Gastroesophageal sphincter (tissue), 4 donors: ENCODE results near the gene ZFP69B. TPM values are rescaled to one million over a fixed set of nuclear protein-coding genes. Genes with fewer than 3 reads are reported as not detected.

Source experiments
- ATAC-seq: fragments of 150-250 bp; one replicate; pipeline ENCODE4 v1.9.1; 2016; ENCODE audit warnings: mild to moderate bottlenecking, moderate library complexity
- H3K27ac ChIP-seq, 4 donors: fragments of 200-600 bp; sonication (generic) in 3 of 4; 1 replicate in 3 of 4; 2 replicates in 1 of 4; pipeline ENCODE4 v1.5.1; 2016 to 2019
- H3K27me3 ChIP-seq: fragments of 200-600 bp; sonication (generic); one replicate; pipeline ENCODE4 v1.5.1; 2019
- H3K36me3 ChIP-seq, 2 donors: fragments of 200-600 bp; sonication (generic); one replicate each; pipeline ENCODE4 v1.5.1; 2019; ENCODE audit warnings: control low read depth in 1 of 2
- H3K4me1 ChIP-seq, 3 donors: fragments of 200-600 bp; sonication (generic); 1 replicate in 2 of 3; 2 replicates in 1 of 3; pipeline ENCODE4 v1.5.1; 2016 to 2019; ENCODE audit warnings: control low read depth in 2 of 3
- H3K4me3 ChIP-seq, 2 donors: fragments of 200-600 bp; sonication (generic); one replicate each; pipeline ENCODE4 v1.5.1; 2019; ENCODE audit warnings: mild to moderate bottlenecking in 1 of 2, moderate library complexity in 1 of 2
- H3K9me3 ChIP-seq, 3 donors: fragments of 200-600 bp; sonication (generic); one replicate each; pipeline ENCODE4 v1.5.1; 2017 to 2019; ENCODE audit warnings: control low read depth in 2 of 3
- CTCF ChIP-seq, 4 experiments: fragments of 200-600 bp in 2 of 4; fragments of 450-650 bp in 2 of 4; sonication (generic) in 1 of 4; IDR thresholded peaks; one replicate each; pipeline ENCODE4 v1.5.1; 2017 to 2019; ENCODE audit warnings: antibody characterized with exemption in 4 of 4, mild to moderate bottlenecking in 2 of 4, moderate library complexity in 2 of 4
- EP300 ChIP-seq: sonication (generic); formaldehyde crosslinking; IDR thresholded peaks from one replicate; pipeline ENCODE4 v1.6.1; 2017; ENCODE audit warnings: antibody characterized with exemption, mild to moderate bottlenecking
- POLR2A ChIP-seq, 2 donors: fragments of 450-650 bp; IDR thresholded peaks; one replicate each; pipeline ENCODE4 v1.6.1; 2017; ENCODE audit warnings: antibody characterized with exemption in 2 of 2, mild to moderate bottlenecking in 2 of 2, moderate library complexity in 1 of 2
- POLR2AphosphoS5 ChIP-seq: sonication (generic); formaldehyde crosslinking; IDR thresholded peaks from one replicate; pipeline ENCODE4 v1.6.1; 2017; ENCODE audit warnings: antibody characterized with exemption
- WGBS, 2 donors: methylation state at CpG; one replicate each; pipeline ENCODE4 v1.1.5; 2018; ENCODE audit warnings: low coverage in 1 of 2; 5-methylcytosine and 5-hydroxymethylcytosine counted together
- total RNA-seq, 4 donors: library from RNA; depleted of rRNA; stranded (reverse); fragments of >200 nt; gene quantifications; one replicate each; pipeline ENCODE4 v1.1.0, GENCODE V29; 2016

ZFP69B gene
- total RNA-seq, 4 donors from 2014 or later, result 0.54 to 1.4 (median 1.2) TPM; not detected in 1

GRCh38 chr1:40469327-40469726 is 19.1 kb downstream of the ZFP69B start:
- Histone ChIP-seq H3K4me3 (no peak overlapping the region), H3K27ac (no peak overlapping the region), H3K36me3 (peaks cover 0 to 4% of the 10 kb centered on the region in 2 donors), H3K27me3 (no peaks in the 10 kb centered on the region), H3K4me1 (no peaks in the 10 kb centered on the region), H3K9me3 (peaks cover 0 to 89% (median 2%) of the 10 kb centered on the region in 3 donors)
- TF ChIP-seq CTCF (IDR thresholded peaks at IDR 0.05), result no peak
- TF ChIP-seq POLR2A (IDR thresholded peaks at IDR 0.05), result no peak
- TF ChIP-seq POLR2AphosphoS5, result no peak
- 94% methylated on average over 2 of the region's 2 CpGs for WGBS, 2 donors
- no peak for ATAC-seq

GRCh38 chr1:40475268-40475667 is 25.0 kb downstream of the ZFP69B start:
- Histone ChIP-seq H3K4me1 (peaks cover 0 to 16% (median 0%) of the 10 kb centered on the region in 3 donors), H3K27ac (no peak overlapping the region), H3K36me3 (no peaks in the 10 kb centered on the region), H3K9me3 (peaks cover 0 to 48% (median 0%) of the 10 kb centered on the region in 3 donors), H3K27me3 (no peaks in the 10 kb centered on the region), H3K4me3 (no peak overlapping the region)
- 96 to 100% methylated on average over 2 of the region's 2 CpGs for WGBS, 2 donors
- no peak for ATAC-seq
- no peak for TF ChIP-seq EP300
- no peak for TF ChIP-seq CTCF (IDR thresholded peaks at IDR 0.05)

- peak; percentile 90 for ATAC-seq
- peak in 2 of 4 experiments; percentile 13 to 37 for TF ChIP-seq CTCF (IDR thresholded peaks at IDR 0.05)
- no peak for TF ChIP-seq POLR2AphosphoS5
- peak; percentile 49 to 54 for TF ChIP-seq POLR2A (IDR thresholded peaks at IDR 0.05)
- WGBS, 2 donors, result 2% methylated on average over 18 of the region's 65 CpGs; no CpG with 5 or more reads in 1 of the 2 donors
- peaks cover 0 to 37% (median 0%) of the 10 kb centered on the region in 3 donors for H3K9me3 ChIP-seq
- H3K27ac ChIP-seq, result peak within 1 kb of the TSS; percentile 7 to 84 (median 76)
- H3K4me1 ChIP-seq, result peaks cover 0 to 16% (median 0%) of the 10 kb centered on the region in 3 donors
- H3K4me3 ChIP-seq, result peak within 1 kb of the TSS; percentile 55 to 90
- peaks cover 0 to 13% of the 10 kb centered on the region in 2 donors for H3K36me3 ChIP-seq
- H3K27me3 ChIP-seq, result no peaks in the 10 kb centered on the region
Observed at GRCh38 chr1:40476924-40477677, 26.8 kb downstream of the ZFP69B start, which contains the start of gene ZFP69. ZFP69 (plus strand) TSS chr1:40477290; CDS start chr1:40479362, 2,072 bp downstream.

- ATAC-seq, result peak; percentile 31
- WGBS, 2 donors, result 5% methylated on average over 8 of the region's 17 CpGs; no CpG with 5 or more reads in 1 of the 2 donors
- H3K4me3 ChIP-seq, result peak overlapping the region; percentile 55 to 90
- H3K4me1 ChIP-seq, result peaks cover 0 to 16% (median 0%) of the 10 kb centered on the region in 3 donors
- H3K9me3 ChIP-seq, result peaks cover 0 to 36% (median 0%) of the 10 kb centered on the region in 3 donors
- H3K36me3 ChIP-seq, result peaks cover 0 to 19% of the 10 kb centered on the region in 2 donors
- H3K27me3 ChIP-seq, result no peaks in the 10 kb centered on the region
- TF ChIP-seq CTCF (IDR thresholded peaks at IDR 0.05) (no peak), POLR2A (IDR thresholded peaks at IDR 0.05) (no peak), EP300 (no peak), POLR2AphosphoS5 (no peak)
- peak overlapping the region in 3 of 4 donors; percentile 74 to 84 (median 78) for H3K27ac ChIP-seq
Observed at GRCh38 chr1:40477678-40478053, 27.4 kb downstream of the ZFP69B start.

- 36 to 40% methylated on average over 2 of the region's 2 CpGs for WGBS, 2 donors
- TF ChIP-seq POLR2A (IDR thresholded peaks at IDR 0.05) (no peak), POLR2AphosphoS5 (no peak), EP300 (no peak), CTCF (IDR thresholded peaks at IDR 0.05) (no peak)
- H3K27ac ChIP-seq, result peak overlapping the region in 2 of 4 donors; percentile 74 to 84
- H3K36me3 ChIP-seq, result peaks cover 0 to 25% of the 10 kb centered on the region in 2 donors
- peaks cover 0 to 30% (median 0%) of the 10 kb centered on the region in 3 donors for H3K9me3 ChIP-seq
- H3K4me3 ChIP-seq, result peak overlapping the region; percentile 55 to 90
- H3K4me1 ChIP-seq, result peaks cover 0 to 16% (median 0%) of the 10 kb centered on the region in 3 donors
- ATAC-seq, result no peak
- H3K27me3 ChIP-seq, result no peaks in the 10 kb centered on the region
Observed at GRCh38 chr1:40478276-40478675, 28.0 kb downstream of the ZFP69B start.
